ENCODE measurements around the gene DOCK2.

The DOCK2 gene

GRCh38 chr5:169901896-169902295 is 264.8 kb downstream of the DOCK2 start:
- Histone ChIP-seq H3K9me3 (ENCODE audit: low read depth, low read length) (no peaks in the 10 kb centered on the region), H3K4me3 (no peak overlapping the region), H3K9ac (ENCODE audit: insufficient read length) (no peak overlapping the region), H3K36me3 (ENCODE audit: insufficient read depth, low read length) (no peaks in the 10 kb centered on the region), H3K27ac (no peak overlapping the region)
- no peak for DNase-seq (ENCODE audit: low read depth, low spot score)
- TF ChIP-seq EZH2 (IDR thresholded peaks at IDR 0.05) (no peak), FOXP2 (optimal IDR thresholded peaks at IDR 0.05; ENCODE audit: control extremely low read depth, extremely low read length, insufficient read depth) (no peak), POLR2AphosphoS5 (IDR thresholded peaks at IDR 0.05; ENCODE audit: borderline replicate concordance, low read depth, low read length) (no peak)

GRCh38 chr5:169904059-169904458 is 267.0 kb downstream of the DOCK2 start:
- no peak for DNase-seq (ENCODE audit: low read depth, low spot score)
- Histone ChIP-seq H3K27ac (no peak overlapping the region), H3K9ac (ENCODE audit: insufficient read length) (no peak overlapping the region), H3K36me3 (ENCODE audit: insufficient read depth, low read length) (no peaks in the 10 kb centered on the region), H3K9me3 (ENCODE audit: low read depth, low read length) (no peaks in the 10 kb centered on the region), H3K4me3 (no peak overlapping the region)
- TF ChIP-seq EZH2 (IDR thresholded peaks at IDR 0.05) (no peak), FOXP2 (optimal IDR thresholded peaks at IDR 0.05; ENCODE audit: control extremely low read depth, extremely low read length, insufficient read depth) (no peak), POLR2AphosphoS5 (IDR thresholded peaks at IDR 0.05; ENCODE audit: borderline replicate concordance, low read depth, low read length) (no peak)

GRCh38 chr5:169904508-169904907 is 267.4 kb downstream of the DOCK2 start:
- H3K27ac ChIP-seq: no peak overlapping the region
- DNase-seq (ENCODE audit: low read depth, low spot score): no peak
- H3K9me3 ChIP-seq (ENCODE audit: low read depth, low read length): no peaks in the 10 kb centered on the region
- H3K9ac ChIP-seq (ENCODE audit: insufficient read length): no peak overlapping the region
- no peaks in the 10 kb centered on the region for H3K36me3 ChIP-seq (ENCODE audit: insufficient read depth, low read length)
- no peak for TF ChIP-seq FOXP2 (optimal IDR thresholded peaks at IDR 0.05; ENCODE audit: control extremely low read depth, extremely low read length, insufficient read depth)
- no peak for TF ChIP-seq EZH2 (IDR thresholded peaks at IDR 0.05)
- TF ChIP-seq POLR2AphosphoS5 (IDR thresholded peaks at IDR 0.05; ENCODE audit: borderline replicate concordance, low read depth, low read length): no peak
- H3K4me3 ChIP-seq: no peak overlapping the region

- no peaks in the 10 kb centered on the region for H3K9me3 ChIP-seq (ENCODE audit: low read depth, low read length)
- no peak overlapping the region for H3K27ac ChIP-seq
- H3K36me3 ChIP-seq (ENCODE audit: insufficient read depth, low read length): no peaks in the 10 kb centered on the region
- no peak overlapping the region for H3K4me3 ChIP-seq
- no peak for TF ChIP-seq FOXP2 (optimal IDR thresholded peaks at IDR 0.05; ENCODE audit: control extremely low read depth, extremely low read length, insufficient read depth)
- TF ChIP-seq POLR2AphosphoS5 (IDR thresholded peaks at IDR 0.05; ENCODE audit: borderline replicate concordance, low read depth, low read length): no peak
- no peak for TF ChIP-seq EZH2 (IDR thresholded peaks at IDR 0.05)
- DNase-seq (ENCODE audit: low read depth, low spot score): no peak
- H3K9ac ChIP-seq (ENCODE audit: insufficient read length): no peak overlapping the region
These were observed 267.9 kb downstream of the DOCK2 start for GRCh38 chr5:169905017-169905416.

GRCh38 chr5:169906745-169907649 is 269.9 kb downstream of the DOCK2 start:
- TF ChIP-seq EZH2 (IDR thresholded peaks at IDR 0.05) (no peak), FOXP2 (optimal IDR thresholded peaks at IDR 0.05; ENCODE audit: control extremely low read depth, extremely low read length, insufficient read depth) (no peak), POLR2AphosphoS5 (IDR thresholded peaks at IDR 0.05; ENCODE audit: borderline replicate concordance, low read depth, low read length) (no peak)
- no peak overlapping the region for H3K9ac ChIP-seq (ENCODE audit: insufficient read length)
- no peaks in the 10 kb centered on the region for H3K36me3 ChIP-seq (ENCODE audit: insufficient read depth, low read length)
- no peak for DNase-seq (ENCODE audit: low read depth, low spot score)
- H3K27ac ChIP-seq: no peak overlapping the region
- no peak overlapping the region for H3K4me3 ChIP-seq
- no peaks in the 10 kb centered on the region for H3K9me3 ChIP-seq (ENCODE audit: low read depth, low read length)

DNA sequence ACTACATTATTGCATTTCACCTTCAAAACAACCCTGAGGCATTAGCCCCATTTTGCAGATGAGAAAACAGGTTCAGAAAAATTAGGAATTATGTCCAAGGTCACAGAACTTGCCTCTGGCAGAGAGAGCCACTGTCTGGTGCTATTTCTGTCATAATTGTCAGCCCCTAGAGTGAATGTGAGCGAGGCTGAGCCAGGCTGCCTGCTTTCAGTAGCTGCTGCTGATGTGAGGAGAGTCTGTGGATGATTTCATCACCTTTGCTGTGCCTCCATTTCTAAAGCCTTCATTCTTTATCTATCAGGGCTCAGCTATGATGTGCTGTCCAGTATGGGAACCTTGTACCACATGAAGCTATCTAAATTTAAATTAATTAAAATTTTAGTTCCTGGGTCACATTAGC is 271.8 kb downstream of the DOCK2 start:
- Histone ChIP-seq H3K4me3 (no peak overlapping the region), H3K36me3 (ENCODE audit: insufficient read depth, low read length) (no peaks in the 10 kb centered on the region), H3K27ac (no peak overlapping the region), H3K9me3 (ENCODE audit: low read depth, low read length) (no peaks in the 10 kb centered on the region), H3K9ac (ENCODE audit: insufficient read length) (no peak overlapping the region)
- TF ChIP-seq POLR2AphosphoS5 (IDR thresholded peaks at IDR 0.05; ENCODE audit: borderline replicate concordance, low read depth, low read length) (no peak), FOXP2 (optimal IDR thresholded peaks at IDR 0.05; ENCODE audit: control extremely low read depth, extremely low read length, insufficient read depth) (no peak), EZH2 (IDR thresholded peaks at IDR 0.05) (no peak)
- no peak for DNase-seq (ENCODE audit: low read depth, low spot score)

DNA sequence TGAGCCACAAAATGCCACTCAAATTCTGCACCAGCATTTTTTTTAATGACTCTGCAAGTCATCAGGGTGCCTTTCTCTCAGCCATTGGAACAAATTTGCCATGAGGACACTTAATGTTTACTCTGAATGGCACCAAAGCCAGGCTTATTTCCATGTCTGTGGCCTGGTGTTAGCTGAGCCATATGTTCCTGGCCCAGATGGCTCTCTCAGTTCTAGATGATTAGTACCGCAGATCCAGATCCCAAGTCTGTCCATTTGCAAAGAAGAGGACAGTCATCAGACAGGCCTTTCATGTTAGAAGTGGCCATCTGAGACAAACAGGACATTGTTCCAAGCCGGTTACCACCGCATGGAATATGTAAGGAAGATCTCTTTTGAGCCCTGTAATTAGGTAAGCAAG is 272.9 kb downstream of the DOCK2 start:
- no peak for TF ChIP-seq EZH2 (IDR thresholded peaks at IDR 0.05)
- TF ChIP-seq FOXP2 (optimal IDR thresholded peaks at IDR 0.05; ENCODE audit: control extremely low read depth, extremely low read length, insufficient read depth): no peak
- TF ChIP-seq POLR2AphosphoS5 (IDR thresholded peaks at IDR 0.05; ENCODE audit: borderline replicate concordance, low read depth, low read length): no peak
- Histone ChIP-seq H3K4me3 (no peak overlapping the region), H3K36me3 (ENCODE audit: insufficient read depth, low read length) (no peaks in the 10 kb centered on the region), H3K27ac (no peak overlapping the region), H3K9me3 (ENCODE audit: low read depth, low read length) (no peaks in the 10 kb centered on the region), H3K9ac (ENCODE audit: insufficient read length) (no peak overlapping the region)
- DNase-seq (ENCODE audit: low read depth, low spot score): no peak

- no peaks in the 10 kb centered on the region for H3K36me3 ChIP-seq (ENCODE audit: insufficient read depth, low read length)
- no peaks in the 10 kb centered on the region for H3K9me3 ChIP-seq (ENCODE audit: low read depth, low read length)
- no peak for DNase-seq (ENCODE audit: low read depth, low spot score)
- H3K9ac ChIP-seq (ENCODE audit: insufficient read length): no peak overlapping the region
- H3K4me3 ChIP-seq: no peak overlapping the region
- no peak overlapping the region for H3K27ac ChIP-seq
- TF ChIP-seq FOXP2 (optimal IDR thresholded peaks at IDR 0.05; ENCODE audit: control extremely low read depth, extremely low read length, insufficient read depth) (no peak), POLR2AphosphoS5 (IDR thresholded peaks at IDR 0.05; ENCODE audit: borderline replicate concordance, low read depth, low read length) (no peak), EZH2 (IDR thresholded peaks at IDR 0.05) (no peak)
These were observed 273.3 kb downstream of the DOCK2 start for GRCh38 chr5:169910393-169910792.
